Mesenchymal stem cell (in vitro differentiated cells and primary cell): ENCODE measurements around the gene TBC1D17.

ENCODE experiments used
- DNase-seq: peaks from one replicate; pipeline ENCODE4 v3.0.0-alpha.2; 2013
- H2AFZ ChIP-seq: one replicate; pipeline ENCODE4 v1.6.1; 2013; ENCODE audit warnings: low read depth, mild to moderate bottlenecking, control low read depth, inconsistent platforms, low read length, moderate library complexity
- H2AK5ac ChIP-seq: 2 replicates; pipeline ENCODE4 v1.6.1; 2013; ENCODE audit warnings: low read length, moderate library complexity, mild to moderate bottlenecking, inconsistent platforms; ENCODE audit not compliant: severe bottlenecking
- H2BK120ac ChIP-seq: one replicate; pipeline ENCODE4 v1.6.1; 2013; ENCODE audit warnings: low read depth, mild to moderate bottlenecking, inconsistent platforms, low read length, moderate library complexity
- H2BK12ac ChIP-seq, 2 experiments: one replicate each; pipeline ENCODE4 v1.6.1; 2013; ENCODE audit warnings: inconsistent platforms in 2 of 2, low read length in 2 of 2, mild to moderate bottlenecking in 2 of 2, moderate library complexity in 2 of 2, control low read depth in 1 of 2
- H2BK15ac ChIP-seq: one replicate; pipeline ENCODE4 v1.6.1; 2013; ENCODE audit warnings: mild to moderate bottlenecking, low read depth, inconsistent platforms; ENCODE audit not compliant: poor library complexity, severe bottlenecking
- H2BK5ac ChIP-seq: 2 replicates; pipeline ENCODE4 v1.6.1; 2013; ENCODE audit warnings: low read depth, mild to moderate bottlenecking, low read length, control low read depth, inconsistent platforms; ENCODE audit not compliant: poor library complexity, severe bottlenecking
- H3K14ac ChIP-seq, 2 experiments: one replicate each; pipeline ENCODE4 v1.6.1; 2013; ENCODE audit warnings: inconsistent platforms in 2 of 2, low read length in 2 of 2, control low read depth in 1 of 2, mild to moderate bottlenecking in 1 of 2, moderate library complexity in 1 of 2
- H3K18ac ChIP-seq, 2 experiments: one replicate each; pipeline ENCODE4 v1.6.1; 2013; ENCODE audit warnings: inconsistent platforms in 2 of 2, low read length in 2 of 2, control low read depth in 1 of 2, low read depth in 1 of 2, mild to moderate bottlenecking in 1 of 2
- H3K23ac ChIP-seq, 2 experiments: one replicate each; pipeline ENCODE4 v1.6.1; 2013; ENCODE audit warnings: inconsistent platforms in 2 of 2, low read length in 2 of 2, mild to moderate bottlenecking in 2 of 2, moderate library complexity in 2 of 2, control low read depth in 1 of 2
- H3K27ac ChIP-seq: 2 replicates; pipeline ENCODE4 v1.5.1; 2013; ENCODE audit warnings: mild to moderate bottlenecking, moderate library complexity, low read length, control low read depth, inconsistent platforms; ENCODE audit not compliant: poor library complexity, severe bottlenecking
- H3K27me3 ChIP-seq, 2 experiments: 2 replicates each; pipeline versions ENCODE4 v1.6.1 to v1.7.0; 2013; ENCODE audit warnings: low read length in 2 of 2, mild to moderate bottlenecking in 2 of 2, moderate library complexity in 2 of 2, control low read depth in 1 of 2, inconsistent platforms in 1 of 2; ENCODE audit not compliant: control insufficient read depth in 1 of 2, insufficient read depth in 1 of 2
- H3K36me3 ChIP-seq, 2 experiments: 2 replicates each; pipeline versions ENCODE4 v1.6.1 to v1.7.0; 2013; ENCODE audit warnings: low read length in 2 of 2, control low read depth in 1 of 2, inconsistent platforms in 1 of 2, low read depth in 1 of 2, mild to moderate bottlenecking in 1 of 2; ENCODE audit not compliant: insufficient read depth in 2 of 2, control insufficient read depth in 1 of 2
- H3K4ac ChIP-seq, 2 experiments: one replicate each; pipeline ENCODE4 v1.6.1; 2013; ENCODE audit warnings: inconsistent platforms in 2 of 2, low read length in 2 of 2, mild to moderate bottlenecking in 2 of 2, moderate library complexity in 2 of 2, control low read depth in 1 of 2, low read depth in 1 of 2
- H3K4me1 ChIP-seq: 2 replicates; pipeline ENCODE4 v1.6.1; 2013; ENCODE audit warnings: low read depth, low read length, control low read depth; ENCODE audit not compliant: control insufficient read depth, insufficient read depth
- H3K4me2 ChIP-seq: 2 replicates; pipeline ENCODE4 v1.6.1; 2013; ENCODE audit warnings: low read length, mild to moderate bottlenecking, inconsistent platforms; ENCODE audit not compliant: poor library complexity, severe bottlenecking
- H3K4me3 ChIP-seq, 2 experiments: 2 replicates each; pipeline versions ENCODE4 v1.5.1 to v1.7.0; 2013; ENCODE audit warnings: low read length in 2 of 2, mild to moderate bottlenecking in 2 of 2, control low read depth in 1 of 2, low read depth in 1 of 2; ENCODE audit not compliant: insufficient read depth in 1 of 2
- H3K79me1 ChIP-seq: replicated peaks from 2 replicates; pipeline ENCODE4 v1.6.1; 2013; ENCODE audit warnings: mild to moderate bottlenecking, control low read depth, low read length, inconsistent platforms; ENCODE audit not compliant: poor library complexity, severe bottlenecking
- H3K9ac ChIP-seq: 2 replicates; pipeline ENCODE4 v1.7.0; 2013; ENCODE audit warnings: mild to moderate bottlenecking, low read length, moderate library complexity
- H3K9me3 ChIP-seq: 2 replicates; pipeline ENCODE4 v1.7.0; 2013; ENCODE audit warnings: mild to moderate bottlenecking, low read length; ENCODE audit not compliant: control insufficient read depth
- H4K8ac ChIP-seq: one replicate; pipeline ENCODE4 v1.6.1; 2013; ENCODE audit warnings: inconsistent platforms, mild to moderate bottlenecking, low read length, moderate library complexity
- H4K91ac ChIP-seq: one replicate; pipeline ENCODE4 v1.6.1; 2013; ENCODE audit warnings: mild to moderate bottlenecking, low read length, inconsistent platforms
- WGBS: methylation state at CpG from one replicate; pipeline ENCODE4 v1.1.7; 2013; ENCODE audit warnings: mixed read lengths; 5-methylcytosine and 5-hydroxymethylcytosine counted together

TBC1D17 gene

GRCh38 chr19:49894879-49895565, 17.5 kb downstream of the TBC1D17 start:
- Histone ChIP-seq H4K91ac (no peak overlapping the region), H3K79me1 (no peaks in the 10 kb centered on the region), H2AK5ac (peak overlapping the region; percentile 50), H3K4me1 (peaks cover 25% of the 10 kb centered on the region), H4K8ac (no peak overlapping the region), H2BK12ac (peak overlapping the region in 1 of 2 experiments; percentile 1), H2BK120ac (peak overlapping the region; percentile 38), H3K18ac (no peak overlapping the region), H2BK15ac (peak overlapping the region; percentile 89), H3K4me2 (no peak overlapping the region), H2AFZ (no peak overlapping the region), H3K14ac (no peak overlapping the region), H3K9me3 (no peaks in the 10 kb centered on the region), H3K9ac (no peak overlapping the region), H3K4me3 (peak overlapping the region in 1 of 2 experiments; percentile 29), H3K36me3 (peaks cover 0 to 3% of the 10 kb centered on the region in 2 experiments), H2BK5ac (no peak overlapping the region), H3K23ac (no peak overlapping the region), H3K4ac (no peak overlapping the region), H3K27ac (no peak overlapping the region), H3K27me3 (peaks cover 0 to 8% of the 10 kb centered on the region in 2 experiments)
- 93% methylated on average over 15 of the region's 17 CpGs for WGBS
- DNase-seq = no peak

DNA sequence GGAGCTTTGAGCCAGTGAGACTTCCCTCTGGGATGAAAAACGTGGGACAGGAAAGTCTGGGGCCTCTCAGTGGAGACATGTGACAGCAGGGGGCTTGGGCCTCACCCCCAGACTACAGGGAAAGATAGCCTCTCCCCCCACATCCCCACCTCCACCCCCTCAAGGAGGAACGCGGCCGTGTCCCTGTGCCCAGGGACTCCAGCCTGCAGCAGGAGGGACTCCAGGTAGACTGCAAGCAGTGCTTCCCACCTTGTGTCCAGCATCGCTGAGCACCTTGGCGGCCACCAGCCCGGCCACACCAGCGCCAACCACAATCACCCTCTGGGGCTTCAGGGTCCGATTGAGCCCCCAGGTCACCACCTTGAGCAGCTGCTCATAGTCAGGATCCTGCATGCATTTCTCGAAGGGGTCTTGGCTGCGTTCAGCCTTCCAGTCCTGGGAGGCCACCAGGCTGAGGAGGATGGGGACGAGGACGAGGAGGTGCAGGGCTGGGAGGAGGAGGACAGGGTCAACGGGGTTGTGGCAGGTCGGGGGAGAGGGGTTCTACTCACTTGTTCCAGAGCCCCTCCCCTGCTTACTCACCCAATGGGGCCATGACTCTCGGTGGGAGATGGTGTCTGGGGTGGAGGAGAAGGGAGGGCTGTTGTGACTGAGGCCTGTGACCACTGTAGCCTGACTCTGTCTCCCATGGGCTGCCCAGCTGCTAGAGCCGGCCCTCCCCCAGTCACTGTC, 18.2 kb downstream of the TBC1D17 start:
- Histone ChIP-seq H2BK5ac (no peak overlapping the region), H2BK12ac (peak overlapping the region in 1 of 2 experiments; percentile 70), H3K18ac (peak overlapping the region in 1 of 2 experiments; percentile 37), H3K23ac (no peak overlapping the region), H3K9ac (no peak overlapping the region), H3K27ac (no peak overlapping the region), H4K8ac (no peak overlapping the region), H2BK120ac (no peak overlapping the region), H3K36me3 (no peaks in the 10 kb centered on the region), H3K9me3 (no peaks in the 10 kb centered on the region), H3K79me1 (no peaks in the 10 kb centered on the region), H2BK15ac (no peak overlapping the region), H3K27me3 (peaks cover 0 to 8% of the 10 kb centered on the region in 2 experiments), H3K4ac (no peak overlapping the region), H3K4me1 (peaks cover 21% of the 10 kb centered on the region), H3K14ac (no peak overlapping the region), H2AFZ (no peak overlapping the region), H3K4me2 (no peak overlapping the region), H3K4me3 (no peak overlapping the region), H2AK5ac (no peak overlapping the region), H4K91ac (no peak overlapping the region)
- WGBS = 83% methylated on average over 15 of the region's 17 CpGs
- DNase-seq = no peak

DNA sequence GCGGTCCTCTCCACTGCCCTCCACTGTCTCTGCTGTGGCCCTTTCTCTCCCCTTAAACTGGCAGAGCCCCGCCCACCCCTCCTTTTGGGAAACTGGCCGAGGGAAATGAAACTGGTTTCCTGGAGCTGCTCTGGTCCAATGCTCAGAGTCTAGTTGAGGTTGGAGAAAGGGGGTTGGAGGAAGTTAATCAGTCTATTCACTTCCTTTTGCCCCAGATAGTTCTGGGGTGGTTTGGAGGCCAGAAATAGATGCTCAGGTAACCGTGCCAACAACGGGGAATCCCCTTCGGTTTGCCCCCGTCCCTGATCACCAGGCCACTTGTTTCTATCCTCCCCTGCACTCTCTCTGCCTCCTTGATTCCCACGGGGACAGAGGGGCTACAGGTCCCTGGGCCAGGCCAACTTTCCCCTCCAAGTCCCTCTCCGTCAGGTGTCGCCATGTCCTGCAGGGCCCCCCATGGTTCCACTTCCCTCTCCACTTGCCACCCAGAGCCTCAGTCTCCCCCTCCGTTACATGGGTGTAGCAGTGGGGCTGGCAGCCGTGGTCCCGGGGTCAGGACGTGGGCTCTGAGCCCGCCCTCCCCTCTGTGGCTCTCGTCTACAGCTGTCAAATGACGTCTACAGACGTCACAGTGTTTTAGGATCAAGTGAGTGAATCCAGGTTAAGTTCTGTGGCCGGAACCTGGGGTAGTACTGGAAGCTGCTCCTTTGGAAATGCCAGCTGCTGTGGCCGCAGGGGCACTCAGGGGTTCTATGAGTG, 19.5 kb downstream of the TBC1D17 start, which contains the start of gene IL4I1:
TSS of gene IL4I1 (minus strand) at position 25 of the 759 bp plus-strand sequence. CDS start 727 bp downstream, outside the sequence.
- no peaks in the 10 kb centered on the region for H3K79me1 ChIP-seq

More for the DNA sequence above, 19.5 kb downstream of the TBC1D17 start, which contains the start of gene IL4I1:
- WGBS = 71% methylated on average over 18 of the region's 20 CpGs
- H2BK12ac ChIP-seq = peak within 1 kb of the TSS; percentile 95
- no peak within 1 kb of the TSS for H3K23ac ChIP-seq
- H4K91ac ChIP-seq = peak within 1 kb of the TSS; percentile 83
- peaks cover 19% of the 10 kb centered on the region for H3K4me1 ChIP-seq
- H3K27ac ChIP-seq = peak within 1 kb of the TSS; percentile 69
- H4K8ac ChIP-seq = peak within 1 kb of the TSS; percentile 89
- no peaks in the 10 kb centered on the region for H3K36me3 ChIP-seq
- peak within 1 kb of the TSS; percentile 18 for H3K4me2 ChIP-seq
- H2BK120ac ChIP-seq = peak within 1 kb of the TSS; percentile 11
- peak within 1 kb of the TSS; percentile 73 for H2AK5ac ChIP-seq
- peak; percentile 42 for DNase-seq
- peak within 1 kb of the TSS in 1 of 2 experiments; percentile 53 for H3K14ac ChIP-seq
- H3K4me3 ChIP-seq = no peak within 1 kb of the TSS
- H3K4ac ChIP-seq = peak within 1 kb of the TSS; percentile 41 to 92
- peak within 1 kb of the TSS; percentile 34 to 75 for H3K18ac ChIP-seq
- no peak within 1 kb of the TSS for H2BK15ac ChIP-seq
- H3K9ac ChIP-seq = peak within 1 kb of the TSS; percentile 71
- peak within 1 kb of the TSS; percentile 39 for H2BK5ac ChIP-seq
- H3K9me3 ChIP-seq = no peaks in the 10 kb centered on the region
- peaks cover 0 to 6% of the 10 kb centered on the region in 2 experiments for H3K27me3 ChIP-seq
- no peak within 1 kb of the TSS for H2AFZ ChIP-seq
